ENCODE measurements around the gene PPY.

DNA sequence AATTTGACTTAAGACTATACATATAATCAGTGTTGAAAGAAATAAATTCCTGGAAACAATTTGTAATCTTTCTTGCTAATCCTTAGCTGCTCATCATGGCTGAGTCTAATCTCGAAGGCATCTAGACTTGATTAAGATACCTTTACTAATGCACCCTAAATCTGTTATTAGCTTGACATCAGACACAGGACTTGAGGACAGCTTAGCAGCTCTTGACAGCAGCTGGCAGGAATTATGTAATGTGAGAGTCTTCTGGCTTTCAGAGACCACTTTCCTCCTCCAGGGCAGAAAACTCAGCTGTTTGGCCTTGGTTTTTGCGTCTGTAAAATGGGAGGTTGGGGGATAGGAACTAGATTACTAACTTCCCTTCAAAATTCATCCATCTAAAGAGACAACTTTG is 27.8 kb downstream of the PPY start:
- no peak for TF ChIP-seq CTCF (IDR thresholded peaks at IDR 0.05)
- TF ChIP-seq POLR2A (IDR thresholded peaks at IDR 0.05), result no peak
